GM23338 (cell line): ENCODE measurements around the gene LMO7. TPM values are rescaled to one million over a fixed set of nuclear protein-coding genes. Genes with fewer than 3 reads are reported as not detected.

Source experiments
- ATAC-seq: fragments of 200-7000 bp; cut with Tn5 transposase; 3 replicates; pipeline ENCODE4 v1.9.1; 2020
- DNase-seq: peaks from one replicate; pipeline ENCODE4 v3.0.0-alpha.2; 2015; ENCODE audit warnings: low spot score
- H2AFZ ChIP-seq: fragments of 200-600 bp; sonication (generic); 2 replicates; pipeline ENCODE4 v1.8.0; 2016; ENCODE audit warnings: antibody characterized with exemption, mild to moderate bottlenecking, moderate library complexity
- H3F3A ChIP-seq: fragments of 200-600 bp; sonication (generic); replicated peaks from 2 replicates; pipeline ENCODE4 v1.8.0; 2017; ENCODE audit warnings: antibody characterized with exemption, mixed run types, low read depth
- H3K27ac ChIP-seq: fragments of 200-600 bp; sonication (generic); 2 replicates; pipeline ENCODE4 v1.6.1; 2016; ENCODE audit warnings: low read depth
- H3K27me3 ChIP-seq: fragments of 200-600 bp; sonication (generic); 2 replicates; pipeline ENCODE4 v1.8.0; 2016; ENCODE audit warnings: mild to moderate bottlenecking, mixed run types, moderate library complexity; ENCODE audit not compliant: insufficient read depth
- H3K36me3 ChIP-seq: fragments of 200-600 bp; sonication (generic); 2 replicates; pipeline ENCODE4 v1.8.0; 2016; ENCODE audit warnings: mild to moderate bottlenecking; ENCODE audit not compliant: insufficient read depth
- H3K4me1 ChIP-seq: fragments of 200-600 bp; sonication (generic); 2 replicates; pipeline ENCODE4 v1.8.0; 2016; ENCODE audit warnings: mild to moderate bottlenecking, moderate library complexity; ENCODE audit not compliant: insufficient read depth
- H3K4me2 ChIP-seq: fragments of 200-600 bp; sonication (generic); 2 replicates; pipeline ENCODE4 v1.7.1; 2017; ENCODE audit warnings: mixed run types
- H3K4me3 ChIP-seq: fragments of 200-600 bp; sonication (generic); 2 replicates; pipeline ENCODE4 v1.6.1; 2016; ENCODE audit warnings: mixed run types
- H3K79me2 ChIP-seq: fragments of 200-600 bp; sonication (generic); replicated peaks from 2 replicates; pipeline ENCODE4 v1.8.0; 2017; ENCODE audit warnings: mild to moderate bottlenecking; ENCODE audit not compliant: insufficient read depth
- H3K9me2 ChIP-seq: fragments of 200-600 bp; sonication (generic); 2 replicates; pipeline ENCODE4 v1.8.0; 2017; ENCODE audit not compliant: insufficient read depth
- H4K20me1 ChIP-seq: fragments of 200-600 bp; sonication (generic); replicated peaks from 2 replicates; pipeline ENCODE4 v1.8.0; 2017; ENCODE audit warnings: mild to moderate bottlenecking; ENCODE audit not compliant: insufficient read depth
- H3K27ac Mint-ChIP-seq: 2 replicates; pipeline ENCODE4 v1.8.0; 2020; ENCODE audit warnings: inconsistent platforms, mild to moderate bottlenecking, moderate library complexity, mixed read lengths
- H3K27me3 Mint-ChIP-seq: 3 replicates; pipeline ENCODE4 v1.8.0; 2022; ENCODE audit warnings: low read depth, mild to moderate bottlenecking, moderate library complexity, mixed read lengths, inconsistent platforms; ENCODE audit not compliant: insufficient read depth, poor library complexity
- H3K36me3 Mint-ChIP-seq: 3 replicates; pipeline ENCODE4 v1.8.0; 2021; ENCODE audit warnings: low read depth, mild to moderate bottlenecking, inconsistent platforms, moderate library complexity, mixed read lengths
- H3K4me1 Mint-ChIP-seq: 3 replicates; pipeline ENCODE4 v1.8.0; 2020; ENCODE audit warnings: mild to moderate bottlenecking, inconsistent platforms, mixed read lengths
- H3K4me3 Mint-ChIP-seq: 3 replicates; pipeline ENCODE4 v1.8.0; 2021; ENCODE audit warnings: moderate library complexity, mild to moderate bottlenecking, inconsistent platforms, mixed read lengths
- H3K9me3 Mint-ChIP-seq: 3 replicates; pipeline ENCODE4 v1.8.0; 2020; ENCODE audit warnings: moderate library complexity, mild to moderate bottlenecking, inconsistent platforms, mixed read lengths
- CREB1 ChIP-seq: fragments of 250-450 bp; sonication (Bioruptor Pico); IDR thresholded peaks from 2 replicates; pipeline ENCODE4 v1.5.0; 2020; ENCODE audit warnings: low read depth, mild to moderate bottlenecking, moderate library complexity
- ETS1 ChIP-seq: IDR thresholded peaks from 2 replicates; pipeline ENCODE4 v1.6.1; 2016; ENCODE audit warnings: antibody characterized with exemption
- EZH2 ChIP-seq: fragments of 200-600 bp; sonication (generic); IDR thresholded peaks from one replicate; pipeline ENCODE4 v1.8.0; 2017; ENCODE audit warnings: antibody characterized with exemption, mild to moderate bottlenecking, low read depth; ENCODE audit not compliant: unreplicated experiment
- EZH2phosphoT487 ChIP-seq: fragments of 200-600 bp; sonication (generic); IDR thresholded peaks from one replicate; pipeline ENCODE4 v1.8.1; 2018; ENCODE audit warnings: antibody characterized with exemption; ENCODE audit not compliant: unreplicated experiment
- JUNB ChIP-seq: IDR thresholded peaks from one replicate; pipeline ENCODE4 v1.6.1; 2016; ENCODE audit warnings: antibody characterized with exemption; ENCODE audit not compliant: unreplicated experiment
- REST ChIP-seq: IDR thresholded peaks from one replicate; pipeline ENCODE4 v1.6.1; 2018; ENCODE audit warnings: antibody characterized with exemption; ENCODE audit not compliant: unreplicated experiment
- STAT1 ChIP-seq: IDR thresholded peaks from one replicate; pipeline ENCODE4 v1.6.1; 2016; ENCODE audit warnings: antibody characterized with exemption; ENCODE audit not compliant: unreplicated experiment
- ZNF114 ChIP-seq: fragments of 250-450 bp; sonication (Bioruptor Pico); IDR thresholded peaks from 2 replicates; pipeline ENCODE4 v1.5.0; 2020; ENCODE audit warnings: mild to moderate bottlenecking, moderate library complexity
- ZNF331 ChIP-seq: fragments of 250-450 bp; sonication (Bioruptor Pico); IDR thresholded peaks from 2 replicates; pipeline ENCODE4 v1.5.0; 2020; ENCODE audit warnings: low read depth, mild to moderate bottlenecking, moderate library complexity
- ZNF462 ChIP-seq: fragments of 250-450 bp; sonication (Bioruptor Pico); IDR thresholded peaks from 2 replicates; pipeline ENCODE4 v1.5.0; 2020; ENCODE audit warnings: mild to moderate bottlenecking, moderate library complexity
- polyA plus RNA-seq: library from polyadenylated mRNA; unstranded; fragments of >200 nt; fragmentation: Nextera tagmentation; extraction: Ambion mirVana; gene quantifications from 2 replicates; pipeline ENCODE4 v1.2.1, GENCODE V29; 2016
- total RNA-seq: library from RNA; depleted of rRNA; stranded (reverse); fragments of >200 nt; shearing (Covaris generic); gene quantifications from 2 replicates; pipeline ENCODE4 v1.2.3, GENCODE V29; 2014

Gene LMO7
- total and polyA plus RNA-seq, 2 experiments from 2014 or later, result 22.3 to 26.9 TPM

- TF ChIP-seq REST, result no peak
- TF ChIP-seq JUNB, result no peak
- no peak for TF ChIP-seq EZH2phosphoT487
Observed at GRCh38 chr13:75907044-75907443, 270.9 kb downstream of the LMO7 start (continued).

GRCh38 chr13:75908141-75908540 is 272.0 kb downstream of the LMO7 start:
- H3K79me2 ChIP-seq, result no peaks in the 10 kb centered on the region
- H3K4me1 ChIP-seq, result 0 out of 2 replicates have a peak, but pooled peaks cover 5% of the 10 kb centered on the region
- Mint-ChIP-seq H3K36me3 (no peaks in the 10 kb centered on the region), H3K9me3 (no peaks in the 10 kb centered on the region), H3K27ac (no peak overlapping the region), H3K27me3 (no peaks in the 10 kb centered on the region), H3K4me1 (peaks cover 26% of the 10 kb centered on the region; the same call in 2 of the 3 replicates), H3K4me3 (no peak overlapping the region)
- DNase-seq (no peak), ATAC-seq (no peak)
- H3F3A ChIP-seq, result no peaks in the 10 kb centered on the region
- H3K4me2 ChIP-seq, result no peak overlapping the region
- no peaks in the 10 kb centered on the region for H3K9me2 ChIP-seq
- H3K36me3 ChIP-seq, result no peaks in the 10 kb centered on the region
- no peak overlapping the region for H3K27ac ChIP-seq
- H2AFZ ChIP-seq, result no peak overlapping the region
- H3K27me3 ChIP-seq, result no peaks in the 10 kb centered on the region
- no peak overlapping the region for H3K4me3 ChIP-seq
- no peaks in the 10 kb centered on the region for H4K20me1 ChIP-seq
- TF ChIP-seq ETS1 (no peak), ZNF462 (CRISPR knock-in tag) (no peak), STAT1 (no peak), ZNF331 (no peak), ZNF114 (CRISPR knock-in tag) (no peak), EZH2 (no peak), EZH2phosphoT487 (no peak), REST (no peak), CREB1 (CRISPR knock-in tag) (no peak)
